Testis (tissue), 2 donors: ENCODE measurements around the gene C16orf90.

Experiments used
- POLR2A ChIP-seq: fragments of 450-650 bp; IDR thresholded peaks from one replicate; pipeline ENCODE4 v1.6.1; 2017; ENCODE audit warnings: antibody characterized with exemption, mild to moderate bottlenecking, moderate library complexity
- TF ChIP-seq, protein P1 (sequence below), 3 experiments: fragments of 450-650 bp in 2 of 3; fragments of 200-600 bp in 1 of 3; sonication (generic) in 1 of 3; IDR thresholded peaks; one replicate each; pipeline ENCODE4 v1.5.1; 2016 to 2019; ENCODE audit warnings: antibody characterized with exemption in 3 of 3, mild to moderate bottlenecking in 2 of 3, moderate library complexity in 1 of 3

DNA sequence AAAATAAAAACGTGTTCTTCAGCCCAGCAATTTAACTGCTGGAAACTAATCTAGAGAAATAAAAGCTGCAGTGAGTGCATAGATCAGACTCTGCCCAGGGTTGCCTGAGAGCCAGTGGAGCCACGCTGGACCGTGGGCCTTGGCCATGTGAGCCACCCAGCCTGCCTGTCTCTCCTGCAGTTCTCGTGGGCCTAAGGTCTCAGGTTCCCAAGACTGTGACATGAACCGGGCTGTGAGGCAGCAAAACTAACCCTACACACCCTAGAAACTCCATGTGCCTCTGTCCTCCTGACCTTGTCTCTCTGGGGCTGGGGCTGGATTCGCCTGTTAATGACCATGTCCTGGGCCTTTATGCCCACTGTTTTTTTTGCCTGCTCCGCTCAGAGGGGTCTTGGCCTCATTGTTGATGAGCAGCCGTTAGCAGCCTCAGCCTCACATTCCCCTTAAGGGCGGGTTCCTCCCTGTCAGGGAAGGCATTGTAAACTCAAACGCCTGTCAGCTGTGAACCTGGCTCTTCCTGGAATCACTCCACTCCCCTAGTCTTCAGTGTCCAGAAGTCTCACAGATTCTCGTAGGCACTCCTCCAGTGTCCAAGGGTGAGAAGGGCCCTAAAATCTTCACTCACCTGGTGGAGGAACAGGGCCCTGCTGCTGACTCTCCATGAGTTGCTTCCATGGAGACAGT is 16.9 kb downstream of the C16orf90 start:
- TF ChIP-seq, protein P1, sequence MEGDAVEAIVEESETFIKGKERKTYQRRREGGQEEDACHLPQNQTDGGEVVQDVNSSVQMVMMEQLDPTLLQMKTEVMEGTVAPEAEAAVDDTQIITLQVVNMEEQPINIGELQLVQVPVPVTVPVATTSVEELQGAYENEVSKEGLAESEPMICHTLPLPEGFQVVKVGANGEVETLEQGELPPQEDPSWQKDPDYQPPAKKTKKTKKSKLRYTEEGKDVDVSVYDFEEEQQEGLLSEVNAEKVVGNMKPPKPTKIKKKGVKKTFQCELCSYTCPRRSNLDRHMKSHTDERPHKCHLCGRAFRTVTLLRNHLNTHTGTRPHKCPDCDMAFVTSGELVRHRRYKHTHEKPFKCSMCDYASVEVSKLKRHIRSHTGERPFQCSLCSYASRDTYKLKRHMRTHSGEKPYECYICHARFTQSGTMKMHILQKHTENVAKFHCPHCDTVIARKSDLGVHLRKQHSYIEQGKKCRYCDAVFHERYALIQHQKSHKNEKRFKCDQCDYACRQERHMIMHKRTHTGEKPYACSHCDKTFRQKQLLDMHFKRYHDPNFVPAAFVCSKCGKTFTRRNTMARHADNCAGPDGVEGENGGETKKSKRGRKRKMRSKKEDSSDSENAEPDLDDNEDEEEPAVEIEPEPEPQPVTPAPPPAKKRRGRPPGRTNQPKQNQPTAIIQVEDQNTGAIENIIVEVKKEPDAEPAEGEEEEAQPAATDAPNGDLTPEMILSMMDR (IDR thresholded peaks at IDR 0.05), result no peak
- no peak for TF ChIP-seq POLR2A
